HG02678 (cell line): ENCODE results near the gene ELMO1.

Experiments
- ATAC-seq: cut with Tn5 transposase; IDR thresholded peaks from one replicate; pipeline ENCODE4 v1.9.1; 2021; ENCODE audit warnings: mild to moderate bottlenecking, moderate library complexity; ENCODE audit not compliant: unreplicated experiment

Gene ELMO1

GRCh38 chr7:36870625-36871354 lies 577.9 kb downstream of the ELMO1 start:
- ATAC-seq, result no peak

GRCh38 chr7:36868727-36869411 lies 579.8 kb downstream of the ELMO1 start:
- no peak for ATAC-seq

- no peak for ATAC-seq
Observed at GRCh38 chr7:36865019-36865418, 583.6 kb downstream of the ELMO1 start.

- ATAC-seq, result no peak
Observed at GRCh38 chr7:36863901-36864701, 584.6 kb downstream of the ELMO1 start.

- no peak for ATAC-seq
Observed at GRCh38 chr7:36862771-36863261, 585.8 kb downstream of the ELMO1 start.

- no peak for ATAC-seq
Observed at GRCh38 chr7:36861656-36862055, 587.0 kb downstream of the ELMO1 start.

- no peak for ATAC-seq
Observed at GRCh38 chr7:36860681-36861080, 588.0 kb downstream of the ELMO1 start.

GRCh38 chr7:36855330-36855729 lies 593.3 kb downstream of the ELMO1 start:
- ATAC-seq, result no peak

GRCh38 chr7:36854652-36855051 lies 594.0 kb downstream of the ELMO1 start:
- no peak for ATAC-seq

- ATAC-seq, result no peak
Observed at GRCh38 chr7:36852931-36853330, 595.7 kb downstream of the ELMO1 start.

GRCh38 chr7:36852017-36852416 lies 596.6 kb downstream of the ELMO1 start:
- no peak for ATAC-seq

GRCh38 chr7:36851382-36851781 lies 597.3 kb downstream of the ELMO1 start:
- ATAC-seq, result no peak

GRCh38 chr7:36847946-36848345 lies 600.7 kb downstream of the ELMO1 start:
- no peak for ATAC-seq

GRCh38 chr7:36844374-36844773 lies 604.3 kb downstream of the ELMO1 start:
- no peak for ATAC-seq

- ATAC-seq, result no peak
Observed at GRCh38 chr7:36840904-36841303, 607.8 kb downstream of the ELMO1 start.

GRCh38 chr7:36838616-36839225 lies 609.9 kb downstream of the ELMO1 start:
- ATAC-seq, result no peak

GRCh38 chr7:36831049-36831448 lies 617.6 kb downstream of the ELMO1 start:
- no peak for ATAC-seq

GRCh38 chr7:36827726-36828703 lies 620.6 kb downstream of the ELMO1 start:
- ATAC-seq, result no peak

- no peak for ATAC-seq
Observed at GRCh38 chr7:36825501-36825900, 623.2 kb downstream of the ELMO1 start.

GRCh38 chr7:36823353-36823752 lies 625.3 kb downstream of the ELMO1 start:
- no peak for ATAC-seq
